H1 (cell line): ENCODE data around the gene IPO7. TPM values are rescaled to one million over a fixed set of nuclear protein-coding genes. Genes with fewer than 3 reads are reported as not detected.

Experiments
- CBX8 ChIP-seq: fragments of 300-800, 300-1000 bp; sonication (generic); IDR thresholded peaks from 2 replicates; pipeline ENCODE4 v1.7.1; 2016; ENCODE audit warnings: low read depth, low read length, borderline replicate concordance
- CREB1 ChIP-seq: IDR thresholded peaks from 2 replicates; pipeline ENCODE4 v1.6.1; 2012; ENCODE audit warnings: inconsistent platforms
- RBBP5 ChIP-seq: IDR thresholded peaks from 2 replicates; pipeline ENCODE4 v1.7.1; 2012; ENCODE audit warnings: low read depth, mild to moderate bottlenecking, inconsistent platforms, low read length, moderate library complexity, borderline replicate concordance
- RNF2 ChIP-seq: fragments of 200-900, 300-1000 bp; sonication (generic); IDR thresholded peaks from 2 replicates; pipeline ENCODE4 v1.7.1; 2016; ENCODE audit warnings: borderline replicate concordance, low read depth, mild to moderate bottlenecking, antibody characterized with exemption, low read length; ENCODE audit not compliant: poor library complexity, severe bottlenecking; ENCODE audit errors: missing control alignments
- SP1 ChIP-seq: IDR thresholded peaks from 2 replicates; pipeline ENCODE4 v1.6.1; 2011; ENCODE audit warnings: low read depth, low read length
- TCF12 ChIP-seq: IDR thresholded peaks from 2 replicates; pipeline ENCODE4 v1.6.1; 2011; ENCODE audit warnings: low read depth, mild to moderate bottlenecking, low read length
- polyA plus RNA-seq, 7 experiments: library from polyadenylated mRNA; depleted of rRNA in 3 of 7; stranded (reverse) in 5 of 7; unstranded in 2 of 7; fragments of >200 nt in 5 of 7; fragments of 200-250 nt in 2 of 7; gene quantifications; 1 replicate in 5 of 7; 2 replicates in 1 of 7; 4 replicates in 1 of 7; pipeline versions ENCODE4 v1.2.1 to v1.2.3, GENCODE V29; 2011 to 2013; ENCODE audit warnings: missing spikeins in 2 of 7, mixed read lengths in 2 of 7
- total RNA-seq: library from RNA; stranded (reverse); fragmentation: NEBNext Ultra II Directional; extraction: Animal tissue kit (Norgen Biotek cat#: 25700); gene quantifications from 2 replicates; pipeline ENCODE4 v1.2.1, GENCODE V29; 2021
- TF ChIP-seq, protein P1 (sequence below): IDR thresholded peaks from 2 replicates; pipeline ENCODE4 v1.6.1; 2012; ENCODE audit warnings: inconsistent platforms

IPO7 gene
- total and polyA plus RNA-seq, 2 of the 8 experiments (the other 6 are each of a cell fraction or from before 2014, with no cell fraction given), result 45.9 to 259 TPM

GRCh38 chr11:9362393-9362863 is 22.0 kb upstream of the IPO7 start (continued):
- TF ChIP-seq, protein P1, sequence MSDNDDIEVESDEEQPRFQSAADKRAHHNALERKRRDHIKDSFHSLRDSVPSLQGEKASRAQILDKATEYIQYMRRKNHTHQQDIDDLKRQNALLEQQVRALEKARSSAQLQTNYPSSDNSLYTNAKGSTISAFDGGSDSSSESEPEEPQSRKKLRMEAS, result no peak
- TF ChIP-seq RNF2 (no peak), CREB1 (no peak), CBX8 (no peak), SP1 (no peak), RBBP5 (no peak), TCF12 (no peak)
